Body of pancreas (tissue), 4 donors: ENCODE results near the gene CUZD1.

Source experiments
- CTCF ChIP-seq, 7 experiments: fragments of 450-650 bp in 4 of 7; fragments of 200-600 bp in 3 of 7; sonication (generic) in 3 of 7; IDR thresholded peaks; one replicate each; pipeline ENCODE4 v1.5.1; 2016 to 2019; ENCODE audit warnings: antibody characterized with exemption in 7 of 7
- POLR2A ChIP-seq, 3 donors: fragments of 450-650 bp; IDR thresholded peaks; one replicate each; pipeline ENCODE4 v1.6.1; 2016; ENCODE audit warnings: antibody characterized with exemption in 3 of 3, mild to moderate bottlenecking in 2 of 3

GRCh38 chr10:122827302-122827701 is 18.4 kb downstream of the CUZD1 start:
- TF ChIP-seq POLR2A (IDR thresholded peaks at IDR 0.05) = no peak
- no peak for TF ChIP-seq CTCF (IDR thresholded peaks at IDR 0.05)
